Measurements from ENCODE around the gene SOX18.

DNA sequence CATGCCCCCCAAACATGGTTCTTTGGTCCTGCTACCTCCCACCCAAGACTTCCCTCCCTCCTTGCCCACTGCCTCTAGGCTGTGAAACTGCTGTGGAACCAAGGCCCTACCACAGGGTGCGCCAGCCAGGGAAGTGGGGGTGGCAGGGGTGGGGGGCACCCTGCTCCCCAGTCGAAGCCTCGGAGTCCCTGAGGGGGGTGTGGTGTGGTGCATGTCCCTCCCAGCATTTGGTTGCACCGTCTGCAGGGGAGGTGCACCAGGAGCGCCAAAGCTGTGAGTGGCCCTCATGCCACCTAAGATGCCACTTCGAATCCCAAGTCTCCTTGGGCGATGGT lies 28.1 kb upstream of the SOX18 start:
- TF ChIP-seq, protein P1, sequence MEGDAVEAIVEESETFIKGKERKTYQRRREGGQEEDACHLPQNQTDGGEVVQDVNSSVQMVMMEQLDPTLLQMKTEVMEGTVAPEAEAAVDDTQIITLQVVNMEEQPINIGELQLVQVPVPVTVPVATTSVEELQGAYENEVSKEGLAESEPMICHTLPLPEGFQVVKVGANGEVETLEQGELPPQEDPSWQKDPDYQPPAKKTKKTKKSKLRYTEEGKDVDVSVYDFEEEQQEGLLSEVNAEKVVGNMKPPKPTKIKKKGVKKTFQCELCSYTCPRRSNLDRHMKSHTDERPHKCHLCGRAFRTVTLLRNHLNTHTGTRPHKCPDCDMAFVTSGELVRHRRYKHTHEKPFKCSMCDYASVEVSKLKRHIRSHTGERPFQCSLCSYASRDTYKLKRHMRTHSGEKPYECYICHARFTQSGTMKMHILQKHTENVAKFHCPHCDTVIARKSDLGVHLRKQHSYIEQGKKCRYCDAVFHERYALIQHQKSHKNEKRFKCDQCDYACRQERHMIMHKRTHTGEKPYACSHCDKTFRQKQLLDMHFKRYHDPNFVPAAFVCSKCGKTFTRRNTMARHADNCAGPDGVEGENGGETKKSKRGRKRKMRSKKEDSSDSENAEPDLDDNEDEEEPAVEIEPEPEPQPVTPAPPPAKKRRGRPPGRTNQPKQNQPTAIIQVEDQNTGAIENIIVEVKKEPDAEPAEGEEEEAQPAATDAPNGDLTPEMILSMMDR (conservative IDR thresholded peaks at IDR 0.05; ENCODE audit: low read length) = no peak
- no peak for TF ChIP-seq EZH2phosphoT487 (IDR thresholded peaks at IDR 0.05; ENCODE audit: borderline replicate concordance)
